HCT116 (cell line): ENCODE measurements around the gene PELI3. TPM values are rescaled to one million over a fixed set of nuclear protein-coding genes. Genes with fewer than 3 reads are reported as not detected.

Experiments used
- ATAC-seq: fragments of 200-7000 bp; cut with Tn5 transposase; 2 replicates; pipeline ENCODE4 v1.9.1; 2020; ENCODE audit warnings: mild to moderate bottlenecking, moderate library complexity
- BruUV-seq: library from RNA; stranded (reverse); fragments of 400-500 nt; replicated peaks from 2 replicates; lab custom pipeline; 2021; lab: Mats Ljungman, UMichigan
- CTCF ChIA-PET: fragments of 300-600 bp; sonication (Branson Sonifier 250); formaldehyde crosslinking; loops from one replicate; lab custom pipeline; 2021; ENCODE audit warnings: antibody characterized with exemption; lab: Charles Lee
- POLR2A ChIA-PET: fragments of 300-600, 350-600 bp; sonication (Branson Sonifier 250); formaldehyde crosslinking; loops from one replicate; lab custom pipeline; 2021; ENCODE audit warnings: antibody characterized with exemption; lab: Charles Lee
- RAD21 ChIA-PET, 2 experiments: fragments of 300-600 bp; sonication (Branson Sonifier 250); formaldehyde crosslinking; loops; one replicate each; lab custom pipeline; 2023; ENCODE audit warnings: low total read pairs in 2 of 2; ENCODE audit not compliant: uncharacterized antibody in 2 of 2, unreplicated experiment in 2 of 2, low non-redundant PET in 1 of 2; lab: Charles Lee
- DNase-seq: peaks from one replicate; pipeline ENCODE4 v3.0.0-alpha.2; 2010; ENCODE audit warnings: low read depth, low spot score
- H2AFZ ChIP-seq: fragments of 200-600 bp; shearing (Covaris generic), sonication (generic); 2 replicates; pipeline ENCODE4 v1.6.1; 2017; ENCODE audit warnings: low read depth, mixed run types, mixed read lengths, antibody characterized with exemption, low read length; ENCODE audit not compliant: poor library complexity, severe bottlenecking
- H3K27ac ChIP-seq: 2 replicates; pipeline ENCODE4 v1.5.1; 2012; ENCODE audit warnings: low read depth, low read length
- H3K27me3 ChIP-seq: fragments of 200-600 bp; sonication (generic); 2 replicates; pipeline ENCODE4 v1.6.1; 2016; ENCODE audit warnings: mixed run types, low read length, mixed read lengths; ENCODE audit not compliant: insufficient read depth
- H3K36me3 ChIP-seq, 2 experiments: fragments of 200-500 bp in 1 of 2; fragments of 200-600 bp in 1 of 2; sonication (Bioruptor generic) in 1 of 2; sonication (generic) in 1 of 2; 2 replicates each; pipeline versions ENCODE4 v1.5.1 to v1.6.1; 2014 to 2016; ENCODE audit warnings: low read length in 2 of 2, inconsistent platforms in 1 of 2, mixed read lengths in 1 of 2, mixed run types in 1 of 2; ENCODE audit not compliant: insufficient read depth in 2 of 2, control insufficient read depth in 1 of 2
- H3K4me1 ChIP-seq, 2 experiments: fragments of 200-600 bp in 1 of 2; sonication (generic) in 1 of 2; 2 replicates each; pipeline versions ENCODE4 v1.5.1 to v1.6.1; 2012 to 2017; ENCODE audit warnings: low read length in 2 of 2, inconsistent platforms in 1 of 2, mild to moderate bottlenecking in 1 of 2, mixed read lengths in 1 of 2, mixed run types in 1 of 2, moderate library complexity in 1 of 2; ENCODE audit not compliant: insufficient read depth in 2 of 2, control insufficient read depth in 1 of 2
- H3K4me2 ChIP-seq: fragments of 200-600 bp; sonication (generic); 2 replicates; pipeline ENCODE4 v1.6.1; 2017; ENCODE audit warnings: mixed run types, low read length, mixed read lengths
- H3K4me3 ChIP-seq, 2 experiments: fragments of 200-600 bp in 1 of 2; sonication (generic) in 1 of 2; replicated peaks in 1 of 2; 2 replicates each; pipeline ENCODE4 v1.5.1; 2011 to 2016; ENCODE audit warnings: low read length in 2 of 2, control low read depth in 1 of 2, low read depth in 1 of 2, mild to moderate bottlenecking in 1 of 2, mixed read lengths in 1 of 2, mixed run types in 1 of 2
- H3K79me2 ChIP-seq: fragments of 200-600 bp; sonication (generic); 2 replicates; pipeline ENCODE4 v1.6.1; 2017; ENCODE audit warnings: mild to moderate bottlenecking, mixed run types, low read length, moderate library complexity, mixed read lengths; ENCODE audit not compliant: insufficient read depth
- H3K9ac ChIP-seq: fragments of 200-600 bp; sonication (generic); 2 replicates; pipeline ENCODE4 v1.6.1; 2016; ENCODE audit warnings: low read length, mixed read lengths
- H3K9me2 ChIP-seq: fragments of 200-600 bp; sonication (generic), shearing (Covaris generic); 2 replicates; pipeline ENCODE4 v1.6.1; 2017; ENCODE audit warnings: mixed run types, mild to moderate bottlenecking, moderate library complexity; ENCODE audit not compliant: insufficient read depth
- H3K9me3 ChIP-seq, 2 experiments: fragments of 200-500 bp in 1 of 2; fragments of 200-600 bp in 1 of 2; sonication (Bioruptor generic) in 1 of 2; sonication (generic) in 1 of 2; 2 replicates each; pipeline ENCODE4 v1.6.1; 2014 to 2017; ENCODE audit warnings: low read length in 2 of 2, mixed read lengths in 2 of 2, inconsistent platforms in 1 of 2, low read depth in 1 of 2, mild to moderate bottlenecking in 1 of 2, mixed run types in 1 of 2, moderate library complexity in 1 of 2; ENCODE audit not compliant: control insufficient read depth in 1 of 2, insufficient read depth in 1 of 2
- H4K20me1 ChIP-seq: fragments of 200-600 bp; sonication (generic), shearing (Covaris generic); 2 replicates; pipeline ENCODE4 v1.6.1; 2017; ENCODE audit warnings: mixed run types, mild to moderate bottlenecking, moderate library complexity; ENCODE audit not compliant: insufficient read depth
- CBX3 ChIP-seq: IDR thresholded peaks from 2 replicates; pipeline ENCODE4 v1.6.1; 2012; ENCODE audit warnings: low read depth
- EGR1 ChIP-seq: IDR thresholded peaks from 2 replicates; pipeline ENCODE4 v1.6.1; 2012; ENCODE audit warnings: low read depth
- ELF1 ChIP-seq: IDR thresholded peaks from 2 replicates; pipeline ENCODE4 v1.6.1; 2012; ENCODE audit warnings: low read depth, borderline replicate concordance
- POLR2A ChIP-seq: IDR thresholded peaks from 2 replicates; pipeline ENCODE4 v1.7.0; 2011; ENCODE audit warnings: borderline replicate concordance; ENCODE audit not compliant: insufficient read depth, insufficient read length; ENCODE audit errors: extremely low read depth
- POLR2AphosphoS5 ChIP-seq: IDR thresholded peaks from 2 replicates; pipeline ENCODE4 v1.6.1; 2011; ENCODE audit warnings: mild to moderate bottlenecking, low read depth, low read length, moderate library complexity
- RAD21 ChIP-seq: IDR thresholded peaks from 2 replicates; pipeline ENCODE4 v1.6.1; 2012; ENCODE audit warnings: low read depth, mild to moderate bottlenecking
- SIN3A ChIP-seq: IDR thresholded peaks from 2 replicates; pipeline ENCODE4 v1.6.1; 2012; ENCODE audit warnings: low read depth
- TCF7L2 ChIP-seq: IDR thresholded peaks from 2 replicates; pipeline ENCODE4 v1.7.0; 2011; ENCODE audit warnings: borderline replicate concordance, inconsistent platforms; ENCODE audit not compliant: insufficient read depth, insufficient read length; ENCODE audit errors: extremely low read depth
- intact Hi-C: fragments of 100-400 bp; cut with micrococcal nuclease; formaldehyde crosslinking; loops from 2 replicates; pipeline ENCODE4 v1.10.0; 2022
- total RNA-seq: library from RNA; stranded (reverse); gene quantifications from one replicate; pipeline ENCODE4 v1.2.1, GENCODE V29; 2021; ENCODE audit not compliant: unreplicated experiment
- TF ChIP-seq, protein P1 (sequence below), 3 experiments: fragments of 200-600 bp in 1 of 3; sonication (generic) in 1 of 3; IDR thresholded peaks in 2 of 3; conservative IDR thresholded peaks in 1 of 3; 2 replicates each; pipeline ENCODE4 v1.5.1; 2012 to 2017; ENCODE audit warnings: low read depth in 2 of 3, low read length in 2 of 3, antibody characterized with exemption in 1 of 3, borderline replicate concordance in 1 of 3, control low read depth in 1 of 3, mild to moderate bottlenecking in 1 of 3, mixed read lengths in 1 of 3, mixed run types in 1 of 3, moderate library complexity in 1 of 3; ENCODE audit not compliant: insufficient read depth in 1 of 3

PELI3 gene
- total RNA-seq, 1 experiment from 2014 or later = 12.8 TPM

DNA sequence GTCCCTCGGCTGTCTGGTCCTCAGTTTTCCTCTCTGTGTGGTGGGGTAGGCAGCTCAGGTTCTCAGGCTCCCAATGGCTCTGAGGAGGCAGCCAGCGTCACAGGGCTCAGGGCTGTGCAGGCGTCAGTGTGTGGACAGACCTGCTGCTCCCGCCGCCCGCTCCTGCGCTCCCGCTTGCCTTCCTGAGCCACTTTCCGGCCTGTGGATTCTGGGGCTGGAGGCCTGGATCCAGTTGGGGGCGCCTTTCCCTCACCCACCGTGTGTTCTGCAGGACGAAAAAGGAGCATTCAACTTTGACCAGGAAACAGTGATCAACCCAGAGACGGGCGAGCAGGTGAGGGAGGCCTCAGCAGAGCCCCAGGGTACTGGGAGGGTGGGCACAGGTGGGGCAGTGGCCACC lies 28.2 kb downstream of the PELI3 start:
- no TSS peak for BruUV-seq
- Histone ChIP-seq H3K4me1 (no peaks in the 10 kb centered on the region), H3K36me3 (peaks cover 0 to 4% of the 10 kb centered on the region in 2 experiments; a peak in 1 of 4 replicates), H3K79me2 (no peaks in the 10 kb centered on the region), H3K9me3 (no peaks in the 10 kb centered on the region), H3K4me2 (no peak overlapping the region), H3K4me3 (no peak overlapping the region), H3K27ac (no peak overlapping the region), H3K27me3 (no peaks in the 10 kb centered on the region), H3K9me2 (no peaks in the 10 kb centered on the region), H3K9ac (no peak overlapping the region), H2AFZ (no peak overlapping the region), H4K20me1 (no peaks in the 10 kb centered on the region)
- ChIA-PET RAD21 (no interaction called here), CTCF (no interaction called here), POLR2A (no interaction called here)
- intact Hi-C loops = no loop called here
- DNase-seq (no peak), ATAC-seq (0 out of 2 replicates have a peak, but pooled peaks have one; percentile 16)
- TF ChIP-seq RAD21 (peak; percentile 25; the same call in 1 of the 2 replicates), TCF7L2 (no peak)

DNA sequence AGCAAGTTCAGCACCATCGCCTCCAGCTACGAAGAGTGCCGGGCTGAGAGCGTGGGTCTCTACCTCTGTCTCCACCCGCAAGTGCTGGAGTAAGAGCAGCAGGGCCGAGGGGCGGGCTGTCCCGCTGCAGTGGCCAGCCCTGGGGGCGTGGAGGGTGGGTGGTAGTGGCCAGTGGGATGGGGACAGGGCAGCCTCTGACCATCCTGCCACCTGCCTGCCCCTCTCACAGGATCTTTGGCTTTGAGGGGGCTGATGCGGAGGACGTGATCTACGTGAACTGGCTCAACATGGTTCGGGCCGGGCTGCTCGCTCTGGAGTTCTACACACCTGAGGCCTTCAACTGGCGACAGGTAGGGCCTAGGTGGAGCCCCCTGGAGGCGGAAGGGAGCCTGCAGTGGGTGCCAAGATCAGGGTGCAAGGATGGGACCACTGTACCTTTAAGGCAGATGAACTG lies 28.7 kb downstream of the PELI3 start:
- H3K27me3 ChIP-seq = no peaks in the 10 kb centered on the region
- no peak for DNase-seq
- H4K20me1 ChIP-seq = no peaks in the 10 kb centered on the region
- ChIA-PET POLR2A (no interaction called here), CTCF (no interaction called here), RAD21 (no interaction called here)
- no peaks in the 10 kb centered on the region for H3K9me3 ChIP-seq
- no peak overlapping the region for H3K4me2 ChIP-seq
- no peak overlapping the region for H3K27ac ChIP-seq
- no peaks in the 10 kb centered on the region for H3K9me2 ChIP-seq
- H3K36me3 ChIP-seq = peaks cover 0 to 4% of the 10 kb centered on the region in 2 experiments; a peak in 1 of 4 replicates
- H3K4me3 ChIP-seq = no peak overlapping the region
- no peak overlapping the region for H2AFZ ChIP-seq
- peak; percentile 65 for ATAC-seq
- H3K79me2 ChIP-seq = no peaks in the 10 kb centered on the region
- H3K4me1 ChIP-seq = no peaks in the 10 kb centered on the region
- intact Hi-C loops = no loop called here
- TF ChIP-seq, protein P1, sequence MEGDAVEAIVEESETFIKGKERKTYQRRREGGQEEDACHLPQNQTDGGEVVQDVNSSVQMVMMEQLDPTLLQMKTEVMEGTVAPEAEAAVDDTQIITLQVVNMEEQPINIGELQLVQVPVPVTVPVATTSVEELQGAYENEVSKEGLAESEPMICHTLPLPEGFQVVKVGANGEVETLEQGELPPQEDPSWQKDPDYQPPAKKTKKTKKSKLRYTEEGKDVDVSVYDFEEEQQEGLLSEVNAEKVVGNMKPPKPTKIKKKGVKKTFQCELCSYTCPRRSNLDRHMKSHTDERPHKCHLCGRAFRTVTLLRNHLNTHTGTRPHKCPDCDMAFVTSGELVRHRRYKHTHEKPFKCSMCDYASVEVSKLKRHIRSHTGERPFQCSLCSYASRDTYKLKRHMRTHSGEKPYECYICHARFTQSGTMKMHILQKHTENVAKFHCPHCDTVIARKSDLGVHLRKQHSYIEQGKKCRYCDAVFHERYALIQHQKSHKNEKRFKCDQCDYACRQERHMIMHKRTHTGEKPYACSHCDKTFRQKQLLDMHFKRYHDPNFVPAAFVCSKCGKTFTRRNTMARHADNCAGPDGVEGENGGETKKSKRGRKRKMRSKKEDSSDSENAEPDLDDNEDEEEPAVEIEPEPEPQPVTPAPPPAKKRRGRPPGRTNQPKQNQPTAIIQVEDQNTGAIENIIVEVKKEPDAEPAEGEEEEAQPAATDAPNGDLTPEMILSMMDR (IDR thresholded peaks at IDR 0.05 in 2 of 3, conservative IDR thresholded peaks at IDR 0.05 in 1 of 3; ENCODE audit: borderline replicate concordance in 1 of 3, insufficient read depth in 1 of 3, low read depth in 2 of 3, low read length in 2 of 3) = peak in 2 of 3 experiments; percentile 50 to 61; a peak in 4 of 6 replicates
- TF ChIP-seq POLR2A (no peak), CBX3 (no peak), SIN3A (no peak), EGR1 (no peak), POLR2AphosphoS5 (no peak), TCF7L2 (no peak), ELF1 (no peak)
- no TSS peak for BruUV-seq
- H3K9ac ChIP-seq = no peak overlapping the region
